ENCODE measurements around the gene NCOA7. TPM values are rescaled to one million over a fixed set of nuclear protein-coding genes. Genes with fewer than 3 reads are reported as not detected.

NCOA7 gene, protein sequence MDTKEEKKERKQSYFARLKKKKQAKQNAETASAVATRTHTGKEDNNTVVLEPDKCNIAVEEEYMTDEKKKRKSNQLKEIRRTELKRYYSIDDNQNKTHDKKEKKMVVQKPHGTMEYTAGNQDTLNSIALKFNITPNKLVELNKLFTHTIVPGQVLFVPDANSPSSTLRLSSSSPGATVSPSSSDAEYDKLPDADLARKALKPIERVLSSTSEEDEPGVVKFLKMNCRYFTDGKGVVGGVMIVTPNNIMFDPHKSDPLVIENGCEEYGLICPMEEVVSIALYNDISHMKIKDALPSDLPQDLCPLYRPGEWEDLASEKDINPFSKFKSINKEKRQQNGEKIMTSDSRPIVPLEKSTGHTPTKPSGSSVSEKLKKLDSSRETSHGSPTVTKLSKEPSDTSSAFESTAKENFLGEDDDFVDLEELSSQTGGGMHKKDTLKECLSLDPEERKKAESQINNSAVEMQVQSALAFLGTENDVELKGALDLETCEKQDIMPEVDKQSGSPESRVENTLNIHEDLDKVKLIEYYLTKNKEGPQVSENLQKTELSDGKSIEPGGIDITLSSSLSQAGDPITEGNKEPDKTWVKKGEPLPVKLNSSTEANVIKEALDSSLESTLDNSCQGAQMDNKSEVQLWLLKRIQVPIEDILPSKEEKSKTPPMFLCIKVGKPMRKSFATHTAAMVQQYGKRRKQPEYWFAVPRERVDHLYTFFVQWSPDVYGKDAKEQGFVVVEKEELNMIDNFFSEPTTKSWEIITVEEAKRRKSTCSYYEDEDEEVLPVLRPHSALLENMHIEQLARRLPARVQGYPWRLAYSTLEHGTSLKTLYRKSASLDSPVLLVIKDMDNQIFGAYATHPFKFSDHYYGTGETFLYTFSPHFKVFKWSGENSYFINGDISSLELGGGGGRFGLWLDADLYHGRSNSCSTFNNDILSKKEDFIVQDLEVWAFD
- 9.3 to 16.0 TPM (median 13.8 TPM) in 5 replicates for total RNA-seq (2022; extraction: Qiagen RNA extraction)

DNA sequence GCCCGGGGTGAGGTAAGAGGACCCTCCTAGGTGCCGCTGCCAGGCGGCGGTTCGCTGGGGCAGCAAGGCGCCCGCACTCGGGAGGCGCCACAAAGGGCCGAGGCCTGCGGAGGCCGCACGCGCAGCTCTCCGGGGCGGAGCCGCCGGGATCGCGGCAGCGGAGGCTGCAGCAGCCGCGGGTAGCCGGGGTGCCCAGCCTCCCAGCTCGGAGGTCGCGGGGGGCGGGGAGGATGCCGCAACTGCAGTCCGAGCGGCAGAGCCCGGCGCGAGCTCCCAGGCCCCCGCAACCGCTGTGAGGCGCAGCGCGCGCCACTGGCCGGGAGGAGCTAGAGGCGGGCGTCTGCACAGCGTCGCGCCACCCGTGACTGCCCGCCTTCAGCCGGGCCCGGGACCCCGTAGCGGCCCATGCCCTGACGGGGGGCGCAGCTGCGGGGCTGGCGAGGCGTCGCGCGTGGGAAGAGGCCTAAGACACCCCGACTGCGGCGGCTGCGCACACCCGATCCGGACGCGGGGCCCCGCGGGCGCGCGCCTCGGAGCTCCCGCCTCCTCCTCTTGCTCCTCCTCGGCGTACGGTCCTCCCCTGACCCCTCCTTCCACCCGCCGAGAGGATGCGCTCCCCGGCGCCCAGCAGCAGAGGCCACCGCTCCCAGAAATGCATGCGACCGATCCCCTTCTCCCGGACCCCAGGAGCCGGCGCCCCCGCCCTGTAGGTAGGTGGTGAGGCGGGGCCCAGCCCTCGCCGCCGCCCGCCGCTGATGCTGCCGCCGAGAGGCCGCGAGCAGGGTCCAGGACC, at the start of gene NCOA7:
NCOA7 (plus strand) TSS at position 603 of the 793 bp plus-strand sequence. CDS start 24,395 bp downstream, outside the sequence.

DNA sequence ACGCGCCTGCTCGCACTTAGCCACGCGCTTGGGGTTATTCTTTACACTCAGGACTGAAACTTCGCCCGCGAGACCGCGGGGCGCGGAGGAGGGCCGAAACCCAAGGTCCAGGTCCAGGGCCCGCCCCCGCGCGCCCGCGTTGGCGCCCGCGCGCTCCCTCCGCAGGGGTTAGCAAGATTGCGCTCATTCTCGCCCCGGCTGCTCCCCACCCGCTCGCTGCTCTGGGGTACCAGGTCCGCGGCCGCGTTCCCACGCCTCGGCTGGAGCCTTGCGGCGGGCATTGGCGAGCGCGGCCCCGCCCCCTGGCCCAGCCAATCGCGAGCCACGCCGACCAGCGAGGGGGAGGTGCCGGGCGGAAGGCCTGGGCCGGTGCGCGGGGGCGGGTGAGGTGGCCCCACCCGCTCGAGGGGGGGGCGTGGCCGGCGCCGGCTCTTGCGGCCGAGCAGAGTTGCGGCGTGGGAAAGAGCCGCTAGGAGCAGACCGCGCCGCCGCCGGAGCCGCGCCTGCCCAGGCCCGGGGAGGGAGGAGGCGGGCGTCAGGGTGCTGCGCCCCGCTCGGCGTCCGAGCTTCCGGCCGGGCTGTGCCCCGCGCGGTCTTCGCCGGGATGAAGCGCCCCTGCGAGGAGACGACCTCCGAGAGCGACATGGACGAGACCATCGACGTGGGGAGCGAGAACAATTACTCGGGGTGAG, 41.4 kb upstream of the NCOA7 start, which contains the start of gene HEY2:
HEY2 (plus strand) TSS at position 460 of the 692 bp plus-strand sequence; CDS start at position 605, 145 bp downstream.

DNA sequence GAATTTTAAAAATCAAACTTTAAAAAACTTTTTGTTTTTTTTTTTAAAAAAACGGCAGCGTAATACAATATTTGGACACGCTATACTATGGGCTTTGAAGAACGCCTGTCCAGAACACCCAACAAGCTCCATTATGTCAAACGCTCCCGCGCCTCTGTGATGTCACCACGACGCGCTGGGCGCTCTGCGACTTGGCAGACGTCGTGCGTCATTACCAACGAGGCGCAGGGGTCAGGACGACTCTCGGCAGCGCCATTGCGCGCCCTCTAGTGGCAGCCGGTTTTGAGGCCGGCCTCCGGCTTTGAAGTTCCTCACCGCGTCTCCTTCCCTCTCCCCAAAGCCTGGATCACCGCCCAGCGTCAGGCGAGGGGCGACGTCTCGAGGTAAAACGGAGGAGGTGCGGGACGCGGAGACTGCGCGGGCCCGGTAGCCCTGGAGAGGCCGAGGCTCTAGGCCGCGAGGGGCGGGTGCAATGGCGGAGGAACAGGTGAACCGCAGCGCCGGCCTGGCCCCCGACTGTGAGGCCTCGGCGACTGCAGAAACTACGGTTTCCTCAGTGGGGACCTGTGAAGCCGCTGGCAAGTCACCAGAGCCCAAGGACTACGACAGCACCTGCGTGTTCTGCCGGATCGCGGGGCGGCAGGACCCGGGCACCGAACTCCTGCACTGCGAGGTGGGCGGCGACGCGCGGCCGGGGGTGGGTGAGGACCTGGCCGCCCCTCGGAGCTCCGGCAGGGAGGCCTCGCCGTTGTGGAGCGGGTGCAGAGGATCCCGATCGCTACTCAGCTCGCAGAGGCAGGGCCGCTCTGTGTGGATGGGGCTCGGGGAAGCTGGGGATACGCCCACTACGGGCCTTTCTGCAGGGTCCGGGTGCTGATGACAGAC, 166.0 kb downstream of the NCOA7 start, which contains the start of gene HINT3:
HINT3 (plus strand) TSS at position 265 of the 885 bp plus-strand sequence; CDS start at position 473, 208 bp downstream.

Other genes with a start within 250 kb of the NCOA7 start
- gene HEY2, start 41.3 kb upstream of the NCOA7 start, total RNA-seq (2022; extraction: Qiagen RNA extraction): 0.03 to 0.10 TPM (median 0.05 TPM) in 4 of 5 replicates, not detected in the other
- gene HINT3, start 165.8 kb downstream of the NCOA7 start, total RNA-seq (2022; extraction: Qiagen RNA extraction): 5.7 to 6.6 TPM (median 6.1 TPM) in 5 replicates
- 9.8 to 12.0 TPM (median 11.2 TPM) in 5 replicates for gene TRMT11, start 195.6 kb downstream of the NCOA7 start, total RNA-seq (2022; extraction: Qiagen RNA extraction)

Measured in A549 treated with AZD2906 at 1 μM for 4 hours (cell line).